CD4-positive, alpha-beta T cell treated with Interleukin-2 at 100 ng/mL for 4 hours (primary cell): ENCODE results near the gene UGT8.
"Not testable (repeated sequence)": the region's sequence is repeated elsewhere in the genome, so short reads cannot be mapped to it uniquely, and the experiment has no call there.

ENCODE experiments used
- DNase-seq: peaks from one replicate; pipeline ENCODE4 v3.0.0-alpha.2; 2020; ENCODE audit warnings: low spot score

UGT8 gene, protein sequence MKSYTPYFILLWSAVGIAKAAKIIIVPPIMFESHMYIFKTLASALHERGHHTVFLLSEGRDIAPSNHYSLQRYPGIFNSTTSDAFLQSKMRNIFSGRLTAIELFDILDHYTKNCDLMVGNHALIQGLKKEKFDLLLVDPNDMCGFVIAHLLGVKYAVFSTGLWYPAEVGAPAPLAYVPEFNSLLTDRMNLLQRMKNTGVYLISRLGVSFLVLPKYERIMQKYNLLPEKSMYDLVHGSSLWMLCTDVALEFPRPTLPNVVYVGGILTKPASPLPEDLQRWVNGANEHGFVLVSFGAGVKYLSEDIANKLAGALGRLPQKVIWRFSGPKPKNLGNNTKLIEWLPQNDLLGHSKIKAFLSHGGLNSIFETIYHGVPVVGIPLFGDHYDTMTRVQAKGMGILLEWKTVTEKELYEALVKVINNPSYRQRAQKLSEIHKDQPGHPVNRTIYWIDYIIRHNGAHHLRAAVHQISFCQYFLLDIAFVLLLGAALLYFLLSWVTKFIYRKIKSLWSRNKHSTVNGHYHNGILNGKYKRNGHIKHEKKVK

DNA sequence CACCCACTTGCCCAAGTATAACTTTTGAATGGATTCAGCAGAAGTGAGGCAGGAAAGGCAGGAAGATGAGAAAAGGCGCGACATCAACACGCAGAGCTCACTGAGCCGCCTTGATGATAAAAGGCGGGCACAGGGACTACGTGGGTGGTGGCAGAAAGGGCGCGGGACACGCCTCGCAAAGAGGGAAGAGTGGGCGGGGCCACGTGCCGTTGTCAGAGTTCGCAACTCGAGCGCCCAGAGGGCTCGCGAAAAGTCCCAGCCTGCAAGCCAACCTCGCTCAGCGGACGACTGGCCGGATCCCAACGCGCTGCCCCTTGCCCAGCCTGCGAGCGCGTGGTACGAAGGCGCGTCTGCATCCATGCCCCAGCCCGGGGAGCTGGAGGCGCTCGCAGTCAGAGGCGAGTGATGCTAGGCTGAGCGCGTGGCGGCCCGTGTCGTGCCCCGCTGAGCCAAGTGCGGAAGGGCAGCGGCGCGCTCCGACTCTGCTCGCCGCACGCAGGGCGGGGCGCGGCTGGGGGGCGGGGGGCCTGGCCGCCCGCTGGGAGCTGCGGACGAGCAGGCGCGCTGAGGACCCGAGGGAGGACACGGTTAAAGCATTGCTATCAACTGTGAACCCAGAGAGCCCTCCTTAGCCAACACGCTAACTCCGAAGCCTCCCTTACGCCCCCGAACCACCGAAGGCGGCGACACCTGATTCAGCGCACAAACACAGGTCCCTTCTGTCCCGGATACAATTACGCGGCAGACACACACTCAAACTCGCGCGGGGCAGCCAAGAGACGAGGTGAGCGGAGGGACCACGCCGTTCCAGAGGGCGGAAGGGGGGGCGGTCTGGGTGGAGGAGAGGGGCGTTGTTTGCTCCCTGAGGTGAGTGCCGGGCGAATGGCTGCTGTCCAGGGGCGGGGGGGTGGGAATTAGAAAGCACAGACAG lies at the start of gene UGT8:
TSS of gene UGT8 (plus strand) at position 617 of the 931 bp plus-strand sequence. CDS start 24,074 bp downstream, outside the sequence.
- peak; percentile 19 for DNase-seq

DNA sequence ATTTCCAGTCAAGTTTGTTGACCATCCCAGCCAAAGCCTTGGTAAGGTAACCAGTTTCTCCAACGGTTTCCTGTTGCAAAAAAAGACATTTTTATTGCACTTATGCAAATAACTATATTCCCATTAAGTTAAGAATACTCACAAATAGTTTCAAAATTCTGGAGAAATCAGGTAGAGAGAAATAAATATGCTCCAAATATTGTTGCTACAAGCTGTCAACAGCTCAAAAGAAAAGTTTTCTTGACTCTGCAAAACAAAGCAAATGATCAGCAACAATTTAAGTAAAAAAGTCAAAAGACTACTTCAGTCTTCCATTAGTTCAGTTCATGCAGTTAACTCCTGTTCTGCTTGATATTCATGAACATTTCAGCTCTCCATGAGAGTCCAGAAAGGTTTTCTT lies 49.0 kb upstream of the UGT8 start:
- no peak for DNase-seq

DNA sequence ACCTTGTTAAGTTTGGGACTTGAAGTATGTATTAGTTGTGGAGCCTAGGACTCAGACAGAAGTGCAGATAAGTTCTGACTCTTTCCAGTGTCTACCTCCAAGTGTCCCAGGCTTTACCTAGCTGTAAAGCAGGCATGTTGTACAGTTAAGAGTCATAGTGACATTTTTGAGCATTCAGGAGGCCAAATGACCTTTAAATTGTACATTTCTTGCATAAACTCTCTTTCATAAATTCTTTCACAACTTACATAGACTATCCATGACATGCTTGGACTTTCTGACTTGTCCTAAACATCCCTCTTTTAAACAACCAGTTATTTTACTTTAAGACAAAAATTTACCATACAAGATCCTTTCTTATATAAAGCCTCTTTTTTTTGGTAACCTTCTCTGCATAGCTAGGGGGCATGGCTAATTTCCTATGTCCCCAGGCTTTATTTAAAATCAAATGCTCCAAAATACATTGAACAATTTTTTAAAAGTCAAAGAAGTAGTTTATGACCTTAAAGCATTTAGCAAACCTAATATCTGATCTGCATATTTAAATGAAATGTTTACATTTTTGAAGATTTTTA lies 40.1 kb upstream of the UGT8 start:
- DNase-seq = no peak

DNA sequence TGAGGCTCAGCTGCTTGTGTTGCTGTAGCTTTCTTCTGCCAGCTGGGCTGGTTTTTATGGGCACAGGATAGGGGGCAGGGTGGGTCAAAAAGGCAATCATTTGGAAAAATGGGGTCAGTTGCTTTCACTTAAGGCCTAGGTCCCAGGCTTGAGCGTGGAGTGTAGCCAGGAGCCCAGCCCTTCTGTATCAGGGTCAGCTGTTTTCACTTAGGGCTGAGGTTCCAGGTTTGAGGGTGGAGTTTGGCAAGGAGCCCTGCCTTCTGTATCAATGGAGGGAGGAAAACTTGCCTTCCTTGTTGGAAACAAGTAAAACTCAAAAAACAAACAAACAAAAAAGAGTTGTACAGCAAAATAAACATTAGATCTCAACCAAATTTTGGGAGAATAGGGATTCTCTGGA lies 37.0 kb upstream of the UGT8 start:
- DNase-seq = no peak

DNA sequence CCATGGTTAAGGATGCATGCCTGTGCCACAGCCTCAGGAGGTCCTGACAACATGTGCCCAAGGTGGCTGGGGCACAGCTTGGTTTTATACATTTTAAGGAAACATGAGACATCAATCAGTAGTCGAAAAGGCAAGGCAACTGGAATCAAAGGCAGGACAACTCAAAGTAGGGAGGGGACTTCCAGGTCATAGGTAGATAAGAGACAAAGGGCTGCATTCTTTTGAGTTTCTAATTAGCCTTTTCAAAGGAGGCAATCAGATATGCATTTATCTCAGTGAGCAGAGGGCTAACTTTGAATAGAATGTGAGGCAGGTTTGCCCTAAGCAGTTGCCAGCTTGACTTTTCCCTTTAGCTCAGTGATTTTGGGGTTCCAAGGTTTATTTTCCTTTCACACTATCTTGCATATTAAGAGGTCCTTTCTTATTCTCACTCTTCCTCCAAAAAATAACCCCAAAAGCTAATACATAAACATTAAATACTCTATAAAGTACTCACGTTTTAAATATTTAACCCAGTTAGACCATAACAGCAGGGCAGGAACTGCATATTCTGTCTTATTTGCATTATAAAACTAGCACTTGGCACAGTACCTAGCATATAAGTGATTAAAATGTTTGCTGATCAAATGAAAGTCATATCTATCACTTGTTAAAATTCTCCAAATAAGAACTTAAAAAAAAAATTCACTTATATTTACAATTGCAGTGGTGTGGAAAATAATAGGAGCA lies 36.3 kb upstream of the UGT8 start:
- no peak for DNase-seq

DNA sequence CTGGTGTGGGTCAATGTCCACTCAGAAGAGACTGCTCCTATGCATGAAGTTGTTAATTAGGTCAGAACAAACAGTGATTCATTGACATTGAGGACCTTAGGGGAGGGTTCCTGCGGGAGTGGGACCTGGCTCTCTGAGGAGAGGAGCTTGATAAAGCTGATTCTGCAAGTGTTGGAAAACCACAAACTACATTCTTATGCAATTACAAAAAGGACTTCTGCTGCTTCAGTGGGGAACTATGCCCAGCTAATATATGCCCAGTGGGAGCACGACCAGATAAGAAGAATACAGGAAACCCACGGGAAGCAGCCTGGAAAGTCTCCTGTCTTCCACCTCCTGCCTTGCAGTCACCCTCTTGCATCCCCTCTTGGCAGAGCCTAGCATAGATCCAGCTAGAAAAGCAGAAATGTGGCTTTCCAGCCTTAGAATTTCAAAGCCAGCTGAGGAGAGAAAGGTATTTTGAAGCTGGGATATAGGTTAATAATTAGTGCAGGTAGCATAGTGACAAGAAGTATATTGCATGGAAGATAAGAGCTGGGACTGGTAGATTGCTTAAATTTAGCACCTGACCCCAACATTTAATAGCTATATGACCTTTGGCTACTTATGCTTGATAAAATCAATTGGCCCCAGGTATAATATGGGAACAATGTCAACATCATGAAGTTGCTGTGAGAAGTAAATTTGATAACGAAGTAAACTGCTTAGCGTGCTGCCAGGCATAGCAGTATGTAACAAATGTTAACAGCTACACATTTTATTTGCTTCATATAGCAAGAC lies 34.9 kb upstream of the UGT8 start:
- DNase-seq = no peak

DNA sequence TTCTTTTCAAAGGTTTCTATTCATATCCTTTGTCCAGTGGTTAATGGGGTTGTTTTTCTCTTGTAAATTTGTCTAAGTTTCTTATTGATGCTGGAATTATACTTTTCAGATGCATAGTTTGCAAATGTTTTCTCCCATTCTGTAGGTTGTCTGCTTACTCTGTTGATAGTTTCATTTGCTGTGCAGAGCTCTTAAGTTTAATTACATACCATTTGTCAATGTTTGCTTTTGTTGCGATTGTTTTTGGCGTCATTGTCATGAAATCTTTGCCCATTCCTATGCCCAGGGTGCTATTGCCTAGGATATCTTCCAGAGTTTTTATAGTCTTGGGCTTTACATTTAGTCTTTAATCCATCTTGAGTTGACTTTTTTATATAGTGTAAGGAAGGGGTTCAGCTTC lies 21.2 kb upstream of the UGT8 start:
- DNase-seq = no peak

DNA sequence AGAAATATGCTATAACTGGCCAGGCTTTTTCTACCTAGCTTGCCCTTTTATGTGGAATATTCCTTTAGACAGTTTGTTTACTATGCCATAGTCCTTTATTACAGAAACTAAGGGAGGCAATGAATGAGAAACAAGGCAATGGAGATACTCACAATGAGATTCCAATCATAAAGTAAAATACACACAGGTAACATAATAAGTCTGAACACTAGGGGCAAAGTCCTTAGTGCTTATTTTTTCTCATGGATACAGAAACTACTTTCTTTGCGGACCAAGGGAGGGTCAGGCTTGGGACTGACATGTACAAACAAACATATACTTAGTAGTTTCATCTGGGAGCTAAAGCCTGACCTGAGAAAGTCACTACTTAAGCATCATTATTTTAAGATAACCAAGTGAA lies 16.0 kb upstream of the UGT8 start:
- no peak for DNase-seq

DNA sequence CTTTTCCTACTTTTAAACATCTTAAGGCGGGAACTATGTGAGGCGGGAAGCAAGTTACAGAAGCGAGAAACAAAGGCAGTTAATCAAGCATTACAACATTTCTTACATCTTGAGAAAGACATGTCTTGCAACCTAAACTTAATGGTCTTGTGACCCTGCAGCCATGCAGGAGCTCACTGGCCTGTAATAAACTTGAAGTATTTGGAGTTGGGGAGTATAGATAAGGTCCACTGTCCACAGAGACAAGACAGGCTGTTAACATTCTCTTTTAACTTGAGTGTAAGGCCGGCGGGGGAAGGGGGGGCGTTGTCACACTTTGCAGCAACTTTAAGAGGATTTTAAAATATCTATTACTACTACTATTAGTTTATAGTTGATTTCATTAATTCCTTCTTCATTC lies 10.3 kb upstream of the UGT8 start:
- no peak for DNase-seq

DNA sequence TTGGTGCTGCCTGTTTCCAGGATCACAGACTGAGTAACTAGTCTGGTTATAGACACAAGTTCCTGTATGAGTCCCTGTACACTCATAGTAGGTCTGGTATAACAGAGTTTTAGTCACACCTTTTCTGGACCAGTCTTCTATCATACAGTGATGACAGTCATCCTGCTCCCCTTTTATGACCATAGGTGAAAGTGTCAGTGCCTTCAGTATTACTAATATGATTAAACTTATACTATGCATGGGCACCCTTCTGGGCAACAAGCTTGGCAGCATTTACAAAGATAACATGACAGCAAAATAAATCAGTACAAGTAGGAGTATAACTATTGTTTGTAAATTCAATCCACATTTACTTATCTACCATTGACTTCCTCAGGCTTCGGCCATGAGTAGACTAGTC lies 8.2 kb upstream of the UGT8 start:
- not testable (repeated sequence) for DNase-seq

DNA sequence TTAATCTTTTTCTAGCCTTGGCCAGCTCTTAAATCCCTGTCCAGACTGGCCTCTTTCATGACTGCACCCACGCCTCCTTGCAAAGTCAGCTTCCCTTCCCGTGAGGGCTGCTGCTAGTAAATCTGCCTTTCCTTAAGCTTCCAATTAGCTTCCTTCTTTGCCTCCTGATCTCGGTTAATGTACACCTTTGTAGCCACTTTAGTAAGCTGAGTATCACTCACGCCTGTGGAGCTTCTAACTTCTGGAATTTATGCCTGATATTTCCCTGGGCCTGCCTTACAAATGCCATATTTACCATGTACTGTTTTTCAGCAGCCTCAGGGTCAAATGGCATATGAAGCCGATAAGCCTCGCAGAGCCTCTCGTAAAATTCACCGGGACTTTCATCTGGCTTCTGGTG lies 5.1 kb upstream of the UGT8 start:
- no peak for DNase-seq

DNA sequence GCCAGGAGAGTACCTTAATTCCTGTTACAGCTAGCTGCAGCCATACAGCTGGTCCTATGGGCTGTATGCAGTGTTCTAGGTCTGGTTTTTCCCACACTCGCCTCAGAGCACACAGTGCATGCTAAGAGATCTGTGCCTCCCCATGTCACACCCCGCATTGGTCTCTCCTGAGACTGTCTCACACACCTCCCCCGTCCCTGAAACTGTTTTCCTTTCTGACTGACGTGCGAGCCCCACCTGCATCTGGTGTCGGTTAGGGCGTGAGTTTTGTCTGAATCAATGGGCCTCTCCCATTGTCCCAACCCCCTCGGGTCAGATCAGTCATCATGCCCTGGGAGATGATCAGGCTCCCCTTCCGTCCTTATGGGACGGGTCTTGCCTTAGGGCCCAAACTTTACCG lies 3.4 kb upstream of the UGT8 start:
- DNase-seq = no peak

DNA sequence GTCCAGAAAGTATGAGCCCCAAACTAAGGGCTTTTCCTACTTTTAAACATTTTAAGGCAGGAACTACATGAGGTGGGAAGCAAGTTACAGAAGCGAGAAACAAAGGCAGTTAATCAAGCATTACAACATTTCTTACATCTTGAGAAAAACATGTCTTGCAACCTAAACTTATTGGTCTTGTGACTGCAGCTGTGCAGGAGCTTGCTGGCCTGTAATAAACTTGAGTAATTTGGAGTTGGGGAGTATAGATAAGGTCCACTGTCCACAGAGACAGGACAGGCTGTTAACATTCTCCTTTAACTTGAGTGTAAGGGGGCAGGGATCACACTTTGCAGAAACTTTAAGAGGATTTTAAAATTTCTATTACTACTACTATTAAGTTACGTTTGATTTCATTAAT lies 2.7 kb upstream of the UGT8 start:
- DNase-seq = no peak

DNA sequence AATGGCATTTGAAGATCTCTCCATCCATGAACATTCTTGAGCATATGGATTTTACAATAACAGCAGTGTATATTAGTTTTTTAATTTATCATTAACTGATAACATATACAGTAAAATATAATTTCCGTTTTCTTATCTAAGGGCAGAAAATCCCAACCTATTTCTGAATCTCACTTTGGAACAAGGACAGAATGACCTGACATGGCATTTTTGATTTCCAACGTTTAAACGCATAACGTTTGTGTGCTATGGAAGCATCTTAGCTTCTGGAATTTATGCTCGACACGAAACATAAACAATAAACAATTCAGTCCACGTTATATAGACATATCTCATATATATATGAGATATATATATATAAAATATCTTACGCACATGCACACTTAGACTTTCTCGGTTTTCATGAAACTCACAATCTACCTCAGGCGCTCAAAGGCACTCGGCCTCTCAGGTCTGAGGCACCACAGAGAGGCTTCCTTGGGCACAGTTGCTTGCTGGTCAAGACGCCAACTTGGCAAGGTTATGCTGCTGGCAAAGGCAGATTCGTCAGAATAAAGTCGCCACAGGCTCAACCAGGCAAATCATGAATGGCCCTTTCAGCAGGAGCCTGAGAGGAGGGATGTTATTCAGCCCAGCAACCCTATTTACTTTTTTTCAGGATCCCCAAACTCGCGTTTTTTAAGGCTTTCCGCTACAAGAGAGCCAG lies 1.0 kb upstream of the UGT8 start:
- DNase-seq = no peak

DNA sequence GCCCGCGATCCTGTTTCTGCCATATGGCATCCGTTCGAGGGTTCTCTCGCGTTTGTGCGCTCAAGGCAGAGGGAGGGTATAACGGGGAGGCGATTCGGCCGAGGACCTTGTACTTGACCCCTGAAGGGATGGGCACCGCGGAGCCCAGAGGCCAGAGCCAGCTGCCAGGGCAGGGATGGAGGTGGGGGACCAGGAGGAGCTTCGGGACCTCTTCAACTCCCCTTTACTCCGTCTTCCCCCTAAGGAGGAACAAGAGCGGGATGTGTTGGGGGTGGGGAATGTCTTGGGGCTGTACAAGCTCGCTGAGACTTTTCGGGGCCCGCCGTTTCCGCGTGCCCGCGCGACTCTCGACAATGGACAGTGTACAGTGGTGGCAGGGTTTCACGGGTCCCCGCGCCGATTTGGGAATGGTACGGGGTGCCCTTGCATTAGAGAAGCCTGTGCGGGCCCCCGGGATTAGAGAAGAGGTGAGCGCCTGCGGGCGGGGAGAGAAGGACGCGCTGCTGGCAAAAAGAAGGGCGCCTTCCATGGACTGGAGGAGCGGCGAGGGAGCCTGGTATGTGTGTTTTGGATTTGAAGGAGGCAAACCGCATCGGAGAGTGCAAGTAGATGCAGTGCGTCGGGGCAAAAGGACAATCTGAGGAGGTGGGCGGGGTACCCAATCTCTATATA lies 760 bp downstream of the UGT8 start:
- DNase-seq = no peak

DNA sequence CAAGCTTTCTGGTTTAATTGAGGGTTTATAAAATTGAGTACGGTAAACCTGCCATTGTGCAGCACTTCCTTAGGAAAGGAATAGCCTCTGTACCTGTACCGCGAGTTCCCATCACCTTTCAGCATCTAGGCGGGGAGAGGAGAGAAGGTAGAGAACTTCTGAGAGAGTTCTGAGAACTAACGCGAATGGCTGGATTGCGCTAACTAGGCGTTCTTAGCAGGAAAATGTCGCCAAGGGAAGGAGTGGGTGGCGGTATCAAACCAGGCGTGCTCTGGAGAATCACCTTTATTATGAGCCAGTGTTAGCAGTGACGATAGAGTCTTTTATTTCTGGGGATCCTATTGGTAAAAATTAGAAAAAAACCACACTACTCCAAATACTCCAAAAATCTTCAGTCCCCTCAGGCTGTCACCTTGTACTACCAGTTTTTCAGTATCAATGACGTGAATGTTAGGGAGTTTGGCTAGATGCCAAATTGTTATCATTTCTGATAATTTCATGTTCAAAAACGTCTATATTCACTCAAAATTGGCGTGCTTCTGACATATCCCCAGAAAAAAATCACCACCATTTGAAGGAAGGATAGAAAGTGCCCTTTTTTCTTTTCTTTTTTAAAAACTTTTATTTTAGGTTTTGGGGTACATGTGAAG lies 1.4 kb downstream of the UGT8 start:
- DNase-seq = no peak

DNA sequence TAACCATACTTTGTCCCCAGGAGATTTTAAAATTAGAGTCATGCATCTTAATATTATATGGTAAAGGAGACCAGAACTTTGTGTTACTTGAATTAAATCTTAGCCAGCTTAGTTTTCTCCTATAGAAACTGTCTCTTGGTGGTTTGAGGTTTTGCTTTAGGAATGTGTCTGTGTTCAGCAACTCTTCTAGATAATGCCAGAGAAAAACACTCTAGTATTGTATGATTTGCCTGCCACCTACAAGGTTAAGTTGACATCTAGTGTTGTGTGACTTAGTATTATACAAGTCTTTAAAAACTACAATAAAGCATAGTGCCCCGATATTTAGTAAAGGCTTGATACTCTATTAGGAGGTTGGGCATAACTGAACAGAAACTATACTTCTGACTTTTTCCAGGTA lies 2.1 kb downstream of the UGT8 start:
- DNase-seq = no peak

DNA sequence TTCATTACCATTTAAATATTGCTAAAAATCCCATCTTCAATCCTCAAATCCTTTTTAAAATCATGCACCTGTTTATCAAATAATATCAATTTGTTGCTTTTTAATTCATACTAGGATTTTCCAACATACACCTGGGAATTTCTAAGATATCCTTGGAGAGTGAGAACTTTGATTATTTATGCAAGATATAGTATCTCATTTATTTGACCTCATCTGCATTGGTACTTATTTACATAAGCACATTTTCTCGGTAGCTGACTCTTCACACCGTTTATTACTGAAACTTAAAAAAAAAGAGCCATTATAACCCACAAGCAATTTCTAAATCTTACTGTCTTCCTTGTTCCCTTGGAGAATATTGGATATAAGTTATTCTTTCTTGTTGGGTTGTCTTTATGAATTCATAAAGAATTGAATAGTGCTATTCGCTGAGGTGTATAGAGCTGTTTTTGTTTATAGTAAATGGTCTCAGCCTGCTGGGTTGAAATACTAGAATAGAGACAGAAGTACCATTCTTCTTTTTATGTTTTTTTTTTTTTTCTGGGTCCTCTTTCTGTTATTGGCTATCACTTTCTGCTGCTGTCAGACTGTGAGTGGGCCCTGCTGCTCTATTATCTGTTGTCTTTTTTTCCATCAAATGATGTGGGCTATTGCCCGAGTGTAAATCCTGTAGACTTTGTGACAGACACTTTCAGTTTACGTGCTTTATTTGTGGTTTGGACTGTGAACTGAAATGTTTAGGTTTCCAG lies 2.9 kb downstream of the UGT8 start:
- DNase-seq = no peak

DNA sequence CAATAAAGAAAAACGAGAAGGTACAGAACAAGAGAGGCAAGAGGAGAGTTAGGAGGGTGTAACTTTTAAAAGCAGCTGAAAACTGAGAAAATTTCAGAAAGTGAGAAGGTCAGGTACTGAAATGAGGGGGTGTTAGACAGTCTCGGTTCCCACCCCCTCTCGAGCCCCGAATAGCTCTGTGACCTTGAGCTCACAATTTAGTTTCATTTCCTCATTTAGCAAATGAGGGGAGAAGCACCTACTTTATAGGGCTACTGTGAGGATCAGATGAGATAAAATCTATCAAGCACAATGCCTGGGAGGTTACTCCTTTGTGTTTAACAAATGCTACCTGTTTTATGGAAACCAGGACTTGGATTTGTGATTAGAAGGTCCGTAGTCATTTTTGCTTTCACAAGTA lies 4.9 kb downstream of the UGT8 start:
- no peak for DNase-seq
